HUES6 (cell line): ENCODE results near the gene CLDND1.

Source experiments
- H3K27ac ChIP-seq: 2 replicates; pipeline ENCODE4 v1.7.0; 2013; ENCODE audit warnings: low read depth, mild to moderate bottlenecking, low read length, inconsistent platforms
- H3K27me3 ChIP-seq: 2 replicates; pipeline ENCODE4 v1.6.1; 2013; ENCODE audit warnings: low read length; ENCODE audit not compliant: control insufficient read depth, insufficient read depth
- H3K36me3 ChIP-seq: 2 replicates; pipeline ENCODE4 v1.6.1; 2013; ENCODE audit warnings: low read length; ENCODE audit not compliant: control insufficient read depth, insufficient read depth
- H3K4me1 ChIP-seq: 2 replicates; pipeline ENCODE4 v1.6.1; 2013; ENCODE audit warnings: low read length; ENCODE audit not compliant: control insufficient read depth, insufficient read depth
- H3K4me3 ChIP-seq: 2 replicates; pipeline ENCODE4 v1.5.1; 2013; ENCODE audit warnings: low read depth, low read length
- H3K9ac ChIP-seq: one replicate; pipeline ENCODE4 v1.6.1; 2013; ENCODE audit warnings: mild to moderate bottlenecking, low read length
- H3K9me3 ChIP-seq: 2 replicates; pipeline ENCODE4 v1.6.1; 2013; ENCODE audit warnings: low read depth, low read length; ENCODE audit not compliant: control insufficient read depth, insufficient read depth

Gene CLDND1

GRCh38 chr3:98550833-98551232 is 28.1 kb upstream of the CLDND1 start:
- Histone ChIP-seq H3K9me3 (no peaks in the 10 kb centered on the region), H3K27ac (no peak overlapping the region), H3K36me3 (no peaks in the 10 kb centered on the region), H3K9ac (no peak overlapping the region), H3K4me3 (no peak overlapping the region), H3K4me1 (no peaks in the 10 kb centered on the region), H3K27me3 (no peaks in the 10 kb centered on the region)

GRCh38 chr3:98548544-98548943 is 25.8 kb upstream of the CLDND1 start:
- Histone ChIP-seq H3K4me1 (no peaks in the 10 kb centered on the region), H3K27me3 (no peaks in the 10 kb centered on the region), H3K9me3 (no peaks in the 10 kb centered on the region), H3K9ac (no peak overlapping the region), H3K4me3 (no peak overlapping the region), H3K27ac (no peak overlapping the region), H3K36me3 (no peaks in the 10 kb centered on the region)

- Histone ChIP-seq H3K27me3 (no peaks in the 10 kb centered on the region), H3K36me3 (no peaks in the 10 kb centered on the region), H3K27ac (no peak overlapping the region), H3K9me3 (no peaks in the 10 kb centered on the region), H3K4me3 (no peak overlapping the region), H3K9ac (no peak overlapping the region), H3K4me1 (no peaks in the 10 kb centered on the region)
Measured at GRCh38 chr3:98545940-98546339, 23.2 kb upstream of the CLDND1 start.

GRCh38 chr3:98542623-98543022 is 19.9 kb upstream of the CLDND1 start:
- H3K27ac ChIP-seq, result no peak overlapping the region
- H3K9me3 ChIP-seq, result no peaks in the 10 kb centered on the region
- H3K27me3 ChIP-seq, result no peaks in the 10 kb centered on the region
- no peak overlapping the region for H3K9ac ChIP-seq
- H3K4me3 ChIP-seq, result no peak overlapping the region
- no peaks in the 10 kb centered on the region for H3K36me3 ChIP-seq
- H3K4me1 ChIP-seq, result no peaks in the 10 kb centered on the region

- H3K36me3 ChIP-seq, result no peaks in the 10 kb centered on the region
- H3K27me3 ChIP-seq, result no peaks in the 10 kb centered on the region
- no peaks in the 10 kb centered on the region; the same call in 1 of the 2 replicates for H3K4me1 ChIP-seq
- H3K9me3 ChIP-seq, result no peaks in the 10 kb centered on the region
- no peak overlapping the region for H3K27ac ChIP-seq
- no peak overlapping the region for H3K4me3 ChIP-seq
- H3K9ac ChIP-seq, result no peak overlapping the region
Measured at GRCh38 chr3:98541695-98542094, 19.0 kb upstream of the CLDND1 start.

- H3K4me3 ChIP-seq, result no peak overlapping the region
- H3K4me1 ChIP-seq, result no peaks in the 10 kb centered on the region; the same call in 1 of the 2 replicates
- H3K36me3 ChIP-seq, result no peaks in the 10 kb centered on the region
- no peak overlapping the region for H3K27ac ChIP-seq
- no peaks in the 10 kb centered on the region for H3K9me3 ChIP-seq
- H3K27me3 ChIP-seq, result no peaks in the 10 kb centered on the region
- H3K9ac ChIP-seq, result no peak overlapping the region
Measured at GRCh38 chr3:98540346-98540745, 17.6 kb upstream of the CLDND1 start.

GRCh38 chr3:98536456-98537017 is 13.8 kb upstream of the CLDND1 start:
- H3K36me3 ChIP-seq, result no peaks in the 10 kb centered on the region
- no peak overlapping the region for H3K4me3 ChIP-seq
- H3K27me3 ChIP-seq, result no peaks in the 10 kb centered on the region
- H3K4me1 ChIP-seq, result no peaks in the 10 kb centered on the region; the same call in 1 of the 2 replicates
- H3K27ac ChIP-seq, result no peak overlapping the region
- no peak overlapping the region for H3K9ac ChIP-seq
- no peaks in the 10 kb centered on the region for H3K9me3 ChIP-seq

- Histone ChIP-seq H3K4me1 (no peaks in the 10 kb centered on the region; the same call in 1 of the 2 replicates), H3K9ac (no peak overlapping the region), H3K4me3 (no peak overlapping the region)
Measured at GRCh38 chr3:98534734-98535133, 12.0 kb upstream of the CLDND1 start.

GRCh38 chr3:98534168-98534567 is 11.5 kb upstream of the CLDND1 start:
- Histone ChIP-seq H3K27ac (no peak overlapping the region), H3K4me1 (no peaks in the 10 kb centered on the region; the same call in 1 of the 2 replicates), H3K9me3 (no peaks in the 10 kb centered on the region), H3K9ac (no peak overlapping the region), H3K36me3 (no peaks in the 10 kb centered on the region), H3K4me3 (no peak overlapping the region), H3K27me3 (no peaks in the 10 kb centered on the region)

More at GRCh38 chr3:98534734-98535133, 12.0 kb upstream of the CLDND1 start:
- Histone ChIP-seq H3K9me3 (no peaks in the 10 kb centered on the region), H3K27ac (no peak overlapping the region), H3K27me3 (no peaks in the 10 kb centered on the region), H3K36me3 (no peaks in the 10 kb centered on the region)

- Histone ChIP-seq H3K27me3 (no peaks in the 10 kb centered on the region), H3K9me3 (no peaks in the 10 kb centered on the region), H3K4me1 (no peaks in the 10 kb centered on the region; the same call in 1 of the 2 replicates), H3K9ac (no peak overlapping the region), H3K4me3 (no peak overlapping the region), H3K27ac (no peak overlapping the region), H3K36me3 (no peaks in the 10 kb centered on the region)
Measured at GRCh38 chr3:98532709-98533571, 10.2 kb upstream of the CLDND1 start.

GRCh38 chr3:98532275-98532637 is 9.6 kb upstream of the CLDND1 start:
- no peak overlapping the region for H3K27ac ChIP-seq
- no peaks in the 10 kb centered on the region for H3K27me3 ChIP-seq
- H3K4me3 ChIP-seq, result no peak overlapping the region
- H3K9me3 ChIP-seq, result no peaks in the 10 kb centered on the region
- no peaks in the 10 kb centered on the region for H3K36me3 ChIP-seq
- H3K9ac ChIP-seq, result no peak overlapping the region
- no peaks in the 10 kb centered on the region; the same call in 1 of the 2 replicates for H3K4me1 ChIP-seq
